Bronchial epithelial cell (primary cell): ENCODE measurements around the gene ABL1. TPM values are rescaled to one million over a fixed set of nuclear protein-coding genes. Genes with fewer than 3 reads are reported as not detected.

Experiments used
- DNase-seq: peaks from one replicate; pipeline ENCODE4 v3.0.0-alpha.2; 2010; ENCODE audit warnings: low read depth
- FAIRE-seq: peaks from 2 replicates; lab custom pipeline; 2011; peaks lifted over from hg19 to GRCh38; lab: Jason Lieb, UNC
- H3K27me3 ChIP-seq: 2 replicates; pipeline ENCODE4 v1.5.1; 2011; ENCODE audit warnings: low read length; ENCODE audit not compliant: control insufficient read depth, insufficient read depth
- H3K36me3 ChIP-seq: 2 replicates; pipeline ENCODE4 v1.5.1; 2011; ENCODE audit warnings: low read length; ENCODE audit not compliant: control insufficient read depth, insufficient read depth
- H3K4me3 ChIP-seq: 2 replicates; pipeline ENCODE4 v1.5.1; 2011; ENCODE audit warnings: mild to moderate bottlenecking, low read depth, low read length, control low read depth
- total RNA-seq: library from RNA; depleted of rRNA; stranded (reverse); fragments of >200 nt; gene quantifications from 2 replicates; pipeline ENCODE4 v1.2.1, GENCODE V29; 2014
- TF ChIP-seq, protein P1 (sequence below): IDR thresholded peaks from 2 replicates; pipeline ENCODE4 v1.5.1; 2011; ENCODE audit warnings: mild to moderate bottlenecking, moderate library complexity, low read length, control low read depth, inconsistent platforms; ENCODE audit not compliant: insufficient read depth, severe bottlenecking

The ABL1 gene
- total RNA-seq, 1 donor from 2014 or later = 17.6 TPM

DNA sequence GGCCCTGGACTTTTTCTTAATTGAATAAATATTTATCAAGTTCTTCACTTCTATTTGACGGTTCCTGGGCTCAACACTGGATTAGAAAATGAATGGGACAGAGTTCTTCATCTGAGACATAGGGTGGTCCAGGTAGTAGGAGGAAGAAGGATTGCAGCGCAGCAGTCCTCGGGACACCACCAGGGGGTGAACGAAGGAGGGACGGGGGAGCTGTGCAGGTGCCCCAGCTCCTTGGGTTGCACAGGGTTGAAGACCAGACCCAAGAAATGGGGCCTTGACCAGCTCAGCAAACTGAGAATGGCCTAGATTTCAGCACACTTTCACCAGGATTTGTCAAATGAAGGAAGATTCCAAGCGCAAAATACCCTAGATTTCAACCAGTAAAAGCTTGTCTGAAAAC, 29.5 kb downstream of the ABL1 start:
- TF ChIP-seq, protein P1, sequence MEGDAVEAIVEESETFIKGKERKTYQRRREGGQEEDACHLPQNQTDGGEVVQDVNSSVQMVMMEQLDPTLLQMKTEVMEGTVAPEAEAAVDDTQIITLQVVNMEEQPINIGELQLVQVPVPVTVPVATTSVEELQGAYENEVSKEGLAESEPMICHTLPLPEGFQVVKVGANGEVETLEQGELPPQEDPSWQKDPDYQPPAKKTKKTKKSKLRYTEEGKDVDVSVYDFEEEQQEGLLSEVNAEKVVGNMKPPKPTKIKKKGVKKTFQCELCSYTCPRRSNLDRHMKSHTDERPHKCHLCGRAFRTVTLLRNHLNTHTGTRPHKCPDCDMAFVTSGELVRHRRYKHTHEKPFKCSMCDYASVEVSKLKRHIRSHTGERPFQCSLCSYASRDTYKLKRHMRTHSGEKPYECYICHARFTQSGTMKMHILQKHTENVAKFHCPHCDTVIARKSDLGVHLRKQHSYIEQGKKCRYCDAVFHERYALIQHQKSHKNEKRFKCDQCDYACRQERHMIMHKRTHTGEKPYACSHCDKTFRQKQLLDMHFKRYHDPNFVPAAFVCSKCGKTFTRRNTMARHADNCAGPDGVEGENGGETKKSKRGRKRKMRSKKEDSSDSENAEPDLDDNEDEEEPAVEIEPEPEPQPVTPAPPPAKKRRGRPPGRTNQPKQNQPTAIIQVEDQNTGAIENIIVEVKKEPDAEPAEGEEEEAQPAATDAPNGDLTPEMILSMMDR = no peak
- Histone ChIP-seq H3K36me3 (peaks cover 10% of the 10 kb centered on the region), H3K27me3 (no peaks in the 10 kb centered on the region), H3K4me3 (no peak overlapping the region)
- FAIRE-seq (no peak), DNase-seq (no peak)

- FAIRE-seq = no peak
- TF ChIP-seq, protein P1 = no peak
Measured at GRCh38 chr9:130865921-130866320, 30.9 kb downstream of the ABL1 start.

DNA sequence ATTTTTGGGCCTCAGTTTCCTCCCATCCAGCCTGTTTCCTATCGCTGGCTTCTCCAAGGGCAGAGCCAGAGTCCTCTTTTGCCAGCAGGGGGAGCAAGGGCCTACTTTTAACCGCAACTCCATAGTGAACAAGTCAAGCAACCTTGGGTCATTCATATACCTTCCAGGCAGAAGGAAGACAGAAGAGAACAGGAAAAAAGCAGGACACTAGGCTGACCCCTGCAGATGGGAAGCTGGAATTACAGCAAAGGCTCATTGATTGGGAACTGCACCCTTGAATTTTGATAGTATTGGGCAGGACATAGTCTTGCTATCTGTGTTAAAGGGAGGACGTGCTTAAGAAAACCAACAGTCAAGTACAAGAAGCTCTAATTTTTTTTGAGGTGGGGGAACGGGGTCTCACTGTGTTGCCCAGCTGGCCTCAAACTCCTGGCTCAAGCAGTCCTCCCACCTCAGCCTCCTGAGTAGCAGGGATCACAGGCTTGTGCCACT, 31.5 kb downstream of the ABL1 start:
- FAIRE-seq (peak; percentile 28), DNase-seq (peak; percentile 88)
- Histone ChIP-seq H3K36me3 (peaks cover 14% of the 10 kb centered on the region), H3K27me3 (no peaks in the 10 kb centered on the region), H3K4me3 (no peak overlapping the region)
- TF ChIP-seq, protein P1 = peak; percentile 89

More at GRCh38 chr9:130865921-130866320, 30.9 kb downstream of the ABL1 start:
- no peak for DNase-seq
- Histone ChIP-seq H3K4me3 (no peak overlapping the region), H3K36me3 (peaks cover 14% of the 10 kb centered on the region), H3K27me3 (no peaks in the 10 kb centered on the region)

- Histone ChIP-seq H3K36me3 (peaks cover 19% of the 10 kb centered on the region), H3K4me3 (no peak overlapping the region), H3K27me3 (no peaks in the 10 kb centered on the region)
- FAIRE-seq (no peak), DNase-seq (no peak)
- TF ChIP-seq, protein P1 = no peak
Measured at GRCh38 chr9:130867556-130867955, 32.5 kb downstream of the ABL1 start.

DNA sequence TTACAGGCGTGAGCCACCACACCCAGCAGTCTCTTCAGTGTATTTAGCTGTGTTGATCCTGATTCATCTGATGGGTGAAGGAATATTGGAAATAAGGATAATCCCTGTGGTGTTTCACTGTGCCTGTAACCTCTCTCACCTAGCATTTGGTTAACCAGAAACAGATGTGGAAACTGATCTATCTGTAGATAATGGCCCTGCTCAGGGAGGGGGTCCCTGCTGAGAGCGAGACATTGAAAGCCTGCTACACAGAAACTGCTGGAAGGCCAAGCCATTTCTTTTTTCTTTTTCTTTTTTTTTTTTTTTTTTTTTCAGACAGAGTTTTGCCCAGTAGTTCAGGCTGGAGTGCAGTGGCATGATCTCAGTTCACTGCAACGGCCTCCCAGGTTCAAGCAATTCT, 33.2 kb downstream of the ABL1 start:
- FAIRE-seq = no peak

More for the DNA sequence above, 33.2 kb downstream of the ABL1 start:
- TF ChIP-seq, protein P1 = no peak
- no peak for DNase-seq
- no peaks in the 10 kb centered on the region for H3K27me3 ChIP-seq
- H3K4me3 ChIP-seq = no peak overlapping the region
- peaks cover 21% of the 10 kb centered on the region for H3K36me3 ChIP-seq
